ENCODE results near the gene PHLDA1. TPM values are rescaled to one million over a fixed set of nuclear protein-coding genes. Genes with fewer than 3 reads are reported as not detected.

PHLDA1 gene
- total and polyA plus RNA-seq, 2 of the 13 experiments (the other 11 are each of a cell fraction or from before 2014, with no cell fraction given), result 33.8 to 41.0 TPM

DNA sequence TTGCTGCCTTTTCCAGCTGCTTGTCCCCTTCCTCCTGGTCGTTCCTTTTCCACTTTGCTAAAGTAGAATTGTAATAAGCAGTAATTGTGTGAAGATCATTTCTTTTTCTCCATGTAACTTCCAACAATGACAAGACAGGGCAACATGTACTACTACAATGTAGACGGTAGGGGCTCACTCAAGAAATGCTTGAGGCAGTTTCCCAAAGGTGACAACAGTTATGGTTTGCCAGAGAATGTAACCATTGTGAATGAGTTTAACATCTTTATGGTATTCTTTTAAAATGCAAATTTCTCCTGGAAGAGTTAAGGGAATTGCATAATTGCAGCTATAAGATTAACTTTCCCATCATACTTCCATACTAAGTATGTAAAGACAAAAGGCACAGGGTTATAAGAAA, 23.8 kb upstream of the PHLDA1 start:
- TF ChIP-seq, protein P1, sequence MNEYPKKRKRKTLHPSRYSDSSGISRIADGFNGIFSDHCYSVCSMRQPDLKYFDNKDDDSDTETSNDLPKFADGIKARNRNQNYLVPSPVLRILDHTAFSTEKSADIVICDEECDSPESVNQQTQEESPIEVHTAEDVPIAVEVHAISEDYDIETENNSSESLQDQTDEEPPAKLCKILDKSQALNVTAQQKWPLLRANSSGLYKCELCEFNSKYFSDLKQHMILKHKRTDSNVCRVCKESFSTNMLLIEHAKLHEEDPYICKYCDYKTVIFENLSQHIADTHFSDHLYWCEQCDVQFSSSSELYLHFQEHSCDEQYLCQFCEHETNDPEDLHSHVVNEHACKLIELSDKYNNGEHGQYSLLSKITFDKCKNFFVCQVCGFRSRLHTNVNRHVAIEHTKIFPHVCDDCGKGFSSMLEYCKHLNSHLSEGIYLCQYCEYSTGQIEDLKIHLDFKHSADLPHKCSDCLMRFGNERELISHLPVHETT (CRISPR knock-in tag; conservative IDR thresholded peaks at IDR 0.05), result no peak
- TF ChIP-seq CCDC6 (CRISPR knock-in tag; IDR thresholded peaks at IDR 0.05) (no peak), IKZF4 (CRISPR knock-in tag; IDR thresholded peaks at IDR 0.05; ENCODE audit: borderline replicate concordance, low read depth, not compliant biosample characterization) (no peak)
- TF ChIP-seq, protein P2, sequence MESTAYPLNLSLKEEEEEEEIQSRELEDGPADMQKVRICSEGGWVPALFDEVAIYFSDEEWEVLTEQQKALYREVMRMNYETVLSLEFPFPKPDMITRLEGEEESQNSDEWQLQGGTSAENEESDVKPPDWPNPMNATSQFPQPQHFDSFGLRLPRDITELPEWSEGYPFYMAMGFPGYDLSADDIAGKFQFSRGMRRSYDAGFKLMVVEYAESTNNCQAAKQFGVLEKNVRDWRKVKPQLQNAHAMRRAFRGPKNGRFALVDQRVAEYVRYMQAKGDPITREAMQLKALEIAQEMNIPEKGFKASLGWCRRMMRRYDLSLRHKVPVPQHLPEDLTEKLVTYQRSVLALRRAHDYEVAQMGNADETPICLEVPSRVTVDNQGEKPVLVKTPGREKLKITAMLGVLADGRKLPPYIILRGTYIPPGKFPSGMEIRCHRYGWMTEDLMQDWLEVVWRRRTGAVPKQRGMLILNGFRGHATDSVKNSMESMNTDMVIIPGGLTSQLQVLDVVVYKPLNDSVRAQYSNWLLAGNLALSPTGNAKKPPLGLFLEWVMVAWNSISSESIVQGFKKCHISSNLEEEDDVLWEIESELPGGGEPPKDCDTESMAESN (CRISPR knock-in tag; conservative IDR thresholded peaks at IDR 0.05), result no peak
- TF ChIP-seq, protein P3, sequence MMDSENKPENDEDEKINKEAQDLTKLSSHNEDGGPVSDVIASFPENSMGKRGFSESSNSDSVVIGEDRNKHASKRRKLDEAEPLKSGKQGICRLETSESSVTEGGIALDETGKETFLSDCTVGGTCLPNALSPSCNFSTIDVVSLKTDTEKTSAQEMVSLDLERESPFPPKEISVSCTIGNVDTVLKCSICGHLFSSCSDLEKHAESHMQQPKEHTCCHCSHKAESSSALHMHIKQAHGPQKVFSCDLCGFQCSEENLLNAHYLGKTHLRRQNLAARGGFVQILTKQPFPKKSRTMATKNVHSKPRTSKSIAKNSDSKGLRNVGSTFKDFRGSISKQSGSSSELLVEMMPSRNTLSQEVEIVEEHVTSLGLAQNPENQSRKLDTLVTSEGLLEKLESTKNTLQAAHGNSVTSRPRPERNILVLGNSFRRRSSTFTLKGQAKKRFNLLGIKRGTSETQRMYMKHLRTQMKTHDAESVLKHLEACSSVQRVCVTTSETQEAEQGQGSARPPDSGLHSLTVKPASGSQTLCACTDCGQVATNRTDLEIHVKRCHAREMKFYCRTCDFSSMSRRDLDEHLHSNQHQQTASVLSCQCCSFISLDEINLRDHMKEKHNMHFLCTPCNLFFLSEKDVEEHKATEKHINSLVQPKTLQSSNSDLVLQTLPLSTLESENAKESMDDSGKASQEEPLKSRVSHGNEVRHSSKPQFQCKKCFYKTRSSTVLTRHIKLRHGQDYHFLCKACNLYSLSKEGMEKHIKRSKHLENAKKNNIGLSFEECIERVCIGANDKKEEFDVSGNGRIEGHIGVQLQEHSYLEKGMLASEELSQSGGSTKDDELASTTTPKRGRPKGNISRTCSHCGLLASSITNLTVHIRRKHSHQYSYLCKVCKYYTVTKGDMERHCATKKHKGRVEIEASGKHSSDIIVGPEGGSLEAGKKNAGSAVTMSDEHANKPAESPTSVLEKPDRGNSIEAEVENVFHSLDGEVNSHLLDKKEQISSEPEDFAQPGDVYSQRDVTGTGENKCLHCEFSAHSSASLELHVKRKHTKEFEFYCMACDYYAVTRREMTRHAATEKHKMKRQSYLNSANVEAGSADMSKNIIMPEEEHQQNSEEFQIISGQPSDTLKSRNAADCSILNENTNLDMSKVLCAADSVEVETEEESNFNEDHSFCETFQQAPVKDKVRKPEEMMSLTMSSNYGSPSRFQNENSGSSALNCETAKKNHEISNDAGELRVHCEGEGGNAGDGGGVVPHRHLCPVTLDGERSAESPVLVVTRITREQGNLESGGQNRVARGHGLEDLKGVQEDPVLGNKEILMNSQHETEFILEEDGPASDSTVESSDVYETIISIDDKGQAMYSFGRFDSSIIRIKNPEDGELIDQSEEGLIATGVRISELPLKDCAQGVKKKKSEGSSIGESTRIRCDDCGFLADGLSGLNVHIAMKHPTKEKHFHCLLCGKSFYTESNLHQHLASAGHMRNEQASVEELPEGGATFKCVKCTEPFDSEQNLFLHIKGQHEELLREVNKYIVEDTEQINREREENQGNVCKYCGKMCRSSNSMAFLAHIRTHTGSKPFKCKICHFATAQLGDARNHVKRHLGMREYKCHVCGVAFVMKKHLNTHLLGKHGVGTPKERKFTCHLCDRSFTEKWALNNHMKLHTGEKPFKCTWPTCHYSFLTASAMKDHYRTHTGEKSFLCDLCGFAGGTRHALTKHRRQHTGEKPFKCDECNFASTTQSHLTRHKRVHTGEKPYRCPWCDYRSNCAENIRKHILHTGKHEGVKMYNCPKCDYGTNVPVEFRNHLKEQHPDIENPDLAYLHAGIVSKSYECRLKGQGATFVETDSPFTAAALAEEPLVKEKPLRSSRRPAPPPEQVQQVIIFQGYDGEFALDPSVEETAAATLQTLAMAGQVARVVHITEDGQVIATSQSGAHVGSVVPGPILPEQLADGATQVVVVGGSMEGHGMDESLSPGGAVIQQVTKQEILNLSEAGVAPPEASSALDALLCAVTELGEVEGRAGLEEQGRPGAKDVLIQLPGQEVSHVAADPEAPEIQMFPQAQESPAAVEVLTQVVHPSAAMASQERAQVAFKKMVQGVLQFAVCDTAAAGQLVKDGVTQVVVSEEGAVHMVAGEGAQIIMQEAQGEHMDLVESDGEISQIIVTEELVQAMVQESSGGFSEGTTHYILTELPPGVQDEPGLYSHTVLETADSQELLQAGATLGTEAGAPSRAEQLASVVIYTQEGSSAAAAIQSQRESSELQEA (CRISPR knock-in tag; IDR thresholded peaks at IDR 0.05; ENCODE audit: not compliant biosample characterization), result no peak
- Histone ChIP-seq H3K4me2 (ENCODE audit: low read depth, low read length) (no peak overlapping the region), H3K27me3 (ENCODE audit: control insufficient read depth in 1 of 2, insufficient read depth in 2 of 2, low read length in 2 of 2) (no peaks in the 10 kb centered on the region), H4K20me1 (ENCODE audit: insufficient read depth, low read length) (0 out of 2 replicates have a peak, but pooled peaks cover under 1% of the 10 kb centered on the region), H3K4me3 (replicated peaks in 1 of 3; ENCODE audit: insufficient read depth in 1 of 3, low read depth in 2 of 3, low read length in 3 of 3) (no peak overlapping the region), H3K79me2 (ENCODE audit: insufficient read depth, low read length) (no peaks in the 10 kb centered on the region), H2AFZ (ENCODE audit: low read length) (no peak overlapping the region), H3K4me1 (ENCODE audit: insufficient read depth, low read length) (no peaks in the 10 kb centered on the region), H3K27ac (ENCODE audit: extremely low read length, insufficient read depth, low read length) (no peak overlapping the region), H3K9me3 (ENCODE audit: low read length) (no peaks in the 10 kb centered on the region), H3K9ac (ENCODE audit: insufficient read depth, low read depth, low read length) (no peak overlapping the region), H3K36me3 (replicated peaks in 1 of 2; ENCODE audit: control insufficient read depth in 1 of 2, insufficient read depth in 2 of 2, low read length in 2 of 2) (peaks cover 19 to 59% of the 10 kb centered on the region in 2 experiments)
- 94% methylated on average over 2 of the region's 2 CpGs for WGBS (ENCODE audit: low lambda C conversion rate)
- ChIA-PET POLR2A (no interaction called here), CTCF (ENCODE audit: low intra/inter-chr PET ratio, low total read pairs) (no interaction called here)
- intact Hi-C loops (cut with micrococcal nuclease; ENCODE audit: unreplicated experiment) (no loop called here), in situ Hi-C loops (cut with HindIII; ENCODE audit: extremely low pct_ligation_motif_present, low pct_unique_long_range_greater_than_20kb) (no loop called here)
- no TSS peak for BruUV-seq (replicated peaks)
- FAIRE-seq (no peak), ATAC-seq (no peak), DNase-seq (ENCODE audit: low spot score) (no peak)
